Measurements from ENCODE around the gene GRAP.

DNA sequence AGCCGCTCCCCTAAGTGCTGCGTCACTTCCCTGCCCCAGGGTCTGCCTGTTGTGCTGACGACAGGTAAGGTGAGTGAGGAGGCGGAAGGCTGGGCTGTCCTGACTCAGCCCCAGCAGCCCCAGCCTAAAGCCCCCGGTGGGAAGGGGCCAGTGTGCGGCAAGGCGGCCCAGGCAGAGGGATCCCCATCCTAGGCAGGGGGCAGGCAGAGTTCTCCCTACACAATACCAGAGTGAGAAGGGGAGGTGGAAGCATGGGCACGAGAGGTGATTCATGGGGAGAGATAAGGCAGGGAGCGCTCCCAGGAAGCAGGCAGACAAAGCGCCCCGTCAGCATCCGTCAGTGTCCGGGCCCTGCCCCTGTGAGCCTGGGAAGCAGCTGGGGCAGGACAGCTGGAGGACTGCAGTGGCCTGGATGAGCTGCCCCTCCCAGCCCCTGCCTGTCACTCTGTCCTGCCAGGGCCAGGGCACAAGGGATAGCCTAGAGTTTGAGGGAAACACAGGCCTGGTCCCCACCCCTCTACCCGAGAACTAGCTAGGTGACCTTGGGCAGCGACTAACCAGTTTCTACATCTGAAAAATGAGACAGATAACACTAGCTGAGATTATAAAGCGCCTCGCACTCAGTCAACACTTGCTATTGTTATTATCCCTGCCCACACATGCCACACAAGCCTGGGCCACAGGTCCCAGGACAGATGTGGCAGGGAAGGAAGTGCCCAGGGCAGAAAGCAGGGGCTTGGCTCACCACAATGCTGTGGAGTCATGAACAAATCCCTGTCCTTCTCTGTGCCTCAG, 46.0 kb downstream of the GRAP start:
- TF ChIP-seq, protein P1, sequence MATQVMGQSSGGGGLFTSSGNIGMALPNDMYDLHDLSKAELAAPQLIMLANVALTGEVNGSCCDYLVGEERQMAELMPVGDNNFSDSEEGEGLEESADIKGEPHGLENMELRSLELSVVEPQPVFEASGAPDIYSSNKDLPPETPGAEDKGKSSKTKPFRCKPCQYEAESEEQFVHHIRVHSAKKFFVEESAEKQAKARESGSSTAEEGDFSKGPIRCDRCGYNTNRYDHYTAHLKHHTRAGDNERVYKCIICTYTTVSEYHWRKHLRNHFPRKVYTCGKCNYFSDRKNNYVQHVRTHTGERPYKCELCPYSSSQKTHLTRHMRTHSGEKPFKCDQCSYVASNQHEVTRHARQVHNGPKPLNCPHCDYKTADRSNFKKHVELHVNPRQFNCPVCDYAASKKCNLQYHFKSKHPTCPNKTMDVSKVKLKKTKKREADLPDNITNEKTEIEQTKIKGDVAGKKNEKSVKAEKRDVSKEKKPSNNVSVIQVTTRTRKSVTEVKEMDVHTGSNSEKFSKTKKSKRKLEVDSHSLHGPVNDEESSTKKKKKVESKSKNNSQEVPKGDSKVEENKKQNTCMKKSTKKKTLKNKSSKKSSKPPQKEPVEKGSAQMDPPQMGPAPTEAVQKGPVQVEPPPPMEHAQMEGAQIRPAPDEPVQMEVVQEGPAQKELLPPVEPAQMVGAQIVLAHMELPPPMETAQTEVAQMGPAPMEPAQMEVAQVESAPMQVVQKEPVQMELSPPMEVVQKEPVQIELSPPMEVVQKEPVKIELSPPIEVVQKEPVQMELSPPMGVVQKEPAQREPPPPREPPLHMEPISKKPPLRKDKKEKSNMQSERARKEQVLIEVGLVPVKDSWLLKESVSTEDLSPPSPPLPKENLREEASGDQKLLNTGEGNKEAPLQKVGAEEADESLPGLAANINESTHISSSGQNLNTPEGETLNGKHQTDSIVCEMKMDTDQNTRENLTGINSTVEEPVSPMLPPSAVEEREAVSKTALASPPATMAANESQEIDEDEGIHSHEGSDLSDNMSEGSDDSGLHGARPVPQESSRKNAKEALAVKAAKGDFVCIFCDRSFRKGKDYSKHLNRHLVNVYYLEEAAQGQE (IDR thresholded peaks at IDR 0.05; ENCODE audit: insufficient replicate concordance, low read depth): no peak
- no peak for TF ChIP-seq CTCF (IDR thresholded peaks at IDR 0.05; ENCODE audit: insufficient read depth, low read length)
